ENCODE results near the gene YARS2. TPM values are rescaled to one million over a fixed set of nuclear protein-coding genes. Genes with fewer than 3 reads are reported as not detected.

YARS2 gene
- total RNA-seq, 2 donors from 2014 or later, result 14.2 to 16.2 TPM

- peaks cover 16% of the 10 kb centered on the region for H3K36me3 ChIP-seq
- peak; percentile 27 for ATAC-seq (ENCODE audit: insufficient number of reproducible peaks, low FRiP score, low read depth)
- peak overlapping the region; percentile 84 to 93 for H3K27ac ChIP-seq
- H3K4me3 ChIP-seq, result peak overlapping the region; percentile 81
- peak; percentile 51 for TF ChIP-seq CTCF (IDR thresholded peaks at IDR 0.05)
- H3K27me3 ChIP-seq (replicated peaks; ENCODE audit: insufficient read depth), result no peaks in the 10 kb centered on the region
- H3K9me3 ChIP-seq, result no peaks in the 10 kb centered on the region
- H3K4me1 ChIP-seq (ENCODE audit: control insufficient read depth in 1 of 2, low read depth in 2 of 2), result peaks cover 0 to 10% of the 10 kb centered on the region in 2 donors
- no peak for DNase-seq (ENCODE audit: low spot score)
These were observed 545 bp downstream of the YARS2 start for GRCh38 chr12:32755051-32755653.

GRCh38 chr12:32754111-32754510 is 1.6 kb downstream of the YARS2 start:
- Histone ChIP-seq H3K27me3 (replicated peaks; ENCODE audit: insufficient read depth) (no peaks in the 10 kb centered on the region), H3K4me3 (no peak overlapping the region), H3K27ac (no peak overlapping the region), H3K9me3 (no peaks in the 10 kb centered on the region), H3K4me1 (ENCODE audit: control insufficient read depth in 1 of 2, low read depth in 2 of 2) (peaks cover 0 to 10% of the 10 kb centered on the region in 2 donors), H3K36me3 (peaks cover 26% of the 10 kb centered on the region)
- TF ChIP-seq CTCF (IDR thresholded peaks at IDR 0.05), result no peak
- DNase-seq (ENCODE audit: low spot score) (no peak), ATAC-seq (ENCODE audit: insufficient number of reproducible peaks, low FRiP score, low read depth) (no peak)

GRCh38 chr12:32753605-32754004 is 2.1 kb downstream of the YARS2 start:
- DNase-seq (ENCODE audit: low spot score), result no peak
- Histone ChIP-seq H3K36me3 (peaks cover 27% of the 10 kb centered on the region), H3K27me3 (replicated peaks; ENCODE audit: insufficient read depth) (no peaks in the 10 kb centered on the region), H3K27ac (no peak overlapping the region), H3K9me3 (no peaks in the 10 kb centered on the region), H3K4me3 (no peak overlapping the region), H3K4me1 (ENCODE audit: control insufficient read depth in 1 of 2, low read depth in 2 of 2) (peaks cover 0 to 10% of the 10 kb centered on the region in 2 donors)
- ATAC-seq (ENCODE audit: insufficient number of reproducible peaks, low FRiP score, low read depth), result no peak
- no peak for TF ChIP-seq CTCF (IDR thresholded peaks at IDR 0.05)

GRCh38 chr12:32743264-32743663 is 12.4 kb downstream of the YARS2 start:
- Histone ChIP-seq H3K9me3 (no peaks in the 10 kb centered on the region), H3K27me3 (replicated peaks; ENCODE audit: insufficient read depth) (no peaks in the 10 kb centered on the region), H3K4me1 (ENCODE audit: control insufficient read depth in 1 of 2, low read depth in 2 of 2) (no peaks in the 10 kb centered on the region), H3K27ac (no peak overlapping the region), H3K4me3 (no peak overlapping the region), H3K36me3 (peaks cover 24% of the 10 kb centered on the region)
- DNase-seq (ENCODE audit: low spot score) (no peak), ATAC-seq (ENCODE audit: insufficient number of reproducible peaks, low FRiP score, low read depth) (no peak)
- TF ChIP-seq CTCF (IDR thresholded peaks at IDR 0.05), result no peak

GRCh38 chr12:32742133-32742532 is 13.6 kb downstream of the YARS2 start:
- Histone ChIP-seq H3K4me3 (no peak overlapping the region), H3K9me3 (no peaks in the 10 kb centered on the region), H3K36me3 (peaks cover 24% of the 10 kb centered on the region), H3K27me3 (replicated peaks; ENCODE audit: insufficient read depth) (no peaks in the 10 kb centered on the region), H3K4me1 (ENCODE audit: control insufficient read depth in 1 of 2, low read depth in 2 of 2) (no peaks in the 10 kb centered on the region), H3K27ac (no peak overlapping the region)
- TF ChIP-seq CTCF (IDR thresholded peaks at IDR 0.05), result no peak
- DNase-seq (ENCODE audit: low spot score), result no peak
- no peak for ATAC-seq (ENCODE audit: insufficient number of reproducible peaks, low FRiP score, low read depth)

Measured in thoracic aorta (tissue), 2 donors.